GM19455 (cell line): ENCODE measurements around the gene SLC37A2.

ENCODE experiments used
- ATAC-seq: cut with Tn5 transposase; IDR thresholded peaks from one replicate; pipeline ENCODE4 v1.9.1; 2021; ENCODE audit not compliant: unreplicated experiment

Gene SLC37A2

GRCh38 chr11:125108469-125108868 lies 45.4 kb downstream of the SLC37A2 start:
- no peak for ATAC-seq

- no peak for ATAC-seq
Observed at GRCh38 chr11:125110506-125110905, 47.4 kb downstream of the SLC37A2 start.

GRCh38 chr11:125111001-125111342 lies 47.9 kb downstream of the SLC37A2 start:
- ATAC-seq, result peak; percentile 2

GRCh38 chr11:125111343-125112207 lies 48.5 kb downstream of the SLC37A2 start, which contains the start of gene TMEM218:
TSS of gene TMEM218 (minus strand) at chr11:125111626. CDS start at chr11:125102241, 9,385 bp downstream.
- peak; percentile 99 for ATAC-seq

GRCh38 chr11:125112208-125112604 lies 49.1 kb downstream of the SLC37A2 start:
- no peak for ATAC-seq

GRCh38 chr11:125114518-125114917 lies 51.4 kb downstream of the SLC37A2 start:
- ATAC-seq, result no peak

GRCh38 chr11:125117429-125117828 lies 54.3 kb downstream of the SLC37A2 start:
- no peak for ATAC-seq

- ATAC-seq, result no peak
Observed at GRCh38 chr11:125123194-125123946, 60.3 kb downstream of the SLC37A2 start.

GRCh38 chr11:125123947-125124617 lies 61.0 kb downstream of the SLC37A2 start:
- peak; percentile 95 for ATAC-seq

GRCh38 chr11:125124618-125124992 lies 61.5 kb downstream of the SLC37A2 start:
- no peak for ATAC-seq

- no peak for ATAC-seq
Observed at GRCh38 chr11:125128450-125128849, 65.3 kb downstream of the SLC37A2 start.

GRCh38 chr11:125129316-125129993 lies 66.3 kb downstream of the SLC37A2 start:
- no peak for ATAC-seq

- no peak for ATAC-seq
Observed at GRCh38 chr11:125132071-125132470, 69.0 kb downstream of the SLC37A2 start.

GRCh38 chr11:125132596-125132995 lies 69.5 kb downstream of the SLC37A2 start:
- no peak for ATAC-seq

- no peak for ATAC-seq
Observed at GRCh38 chr11:125136001-125136400, 72.9 kb downstream of the SLC37A2 start.

- no peak for ATAC-seq
Observed at GRCh38 chr11:125138966-125139365, 75.9 kb downstream of the SLC37A2 start.

GRCh38 chr11:125139778-125140177 lies 76.7 kb downstream of the SLC37A2 start:
- ATAC-seq, result no peak
